ENCODE data around the gene BLVRA.

- no peak for TF ChIP-seq CTCF (IDR thresholded peaks at IDR 0.05; ENCODE audit: low read length)
- no peak for TF ChIP-seq EZH2phosphoT487 (IDR thresholded peaks at IDR 0.05; ENCODE audit: low read length)
- no peak for TF ChIP-seq EZH2 (optimal IDR thresholded peaks at IDR 0.05; ENCODE audit: low read depth, low read length)
Observed at GRCh38 chr7:43711503-43711902, 47.0 kb upstream of the BLVRA start.
